HCT116 (cell line): ENCODE measurements around the gene OR51F1. TPM values are rescaled to one million over a fixed set of nuclear protein-coding genes. Genes with fewer than 3 reads are reported as not detected.

Experiments used
- ATAC-seq: fragments of 200-7000 bp; cut with Tn5 transposase; 2 replicates; pipeline ENCODE4 v1.9.1; 2020; ENCODE audit warnings: mild to moderate bottlenecking, moderate library complexity
- BruUV-seq: library from RNA; stranded (reverse); fragments of 400-500 nt; replicated peaks from 2 replicates; lab custom pipeline; 2021; lab: Mats Ljungman, UMichigan
- CTCF ChIA-PET: fragments of 300-600 bp; sonication (Branson Sonifier 250); formaldehyde crosslinking; loops from one replicate; lab custom pipeline; 2021; ENCODE audit warnings: antibody characterized with exemption; lab: Charles Lee
- POLR2A ChIA-PET: fragments of 300-600, 350-600 bp; sonication (Branson Sonifier 250); formaldehyde crosslinking; loops from one replicate; lab custom pipeline; 2021; ENCODE audit warnings: antibody characterized with exemption; lab: Charles Lee
- RAD21 ChIA-PET, 2 experiments: fragments of 300-600 bp; sonication (Branson Sonifier 250); formaldehyde crosslinking; loops; one replicate each; lab custom pipeline; 2023; ENCODE audit warnings: low total read pairs in 2 of 2; ENCODE audit not compliant: uncharacterized antibody in 2 of 2, unreplicated experiment in 2 of 2, low non-redundant PET in 1 of 2; lab: Charles Lee
- DNase-seq: peaks from one replicate; pipeline ENCODE4 v3.0.0-alpha.2; 2010; ENCODE audit warnings: low read depth, low spot score
- H2AFZ ChIP-seq: fragments of 200-600 bp; shearing (Covaris generic), sonication (generic); 2 replicates; pipeline ENCODE4 v1.6.1; 2017; ENCODE audit warnings: low read depth, mixed run types, mixed read lengths, antibody characterized with exemption, low read length; ENCODE audit not compliant: poor library complexity, severe bottlenecking
- H3K27ac ChIP-seq: 2 replicates; pipeline ENCODE4 v1.5.1; 2012; ENCODE audit warnings: low read depth, low read length
- H3K27me3 ChIP-seq: fragments of 200-600 bp; sonication (generic); 2 replicates; pipeline ENCODE4 v1.6.1; 2016; ENCODE audit warnings: mixed run types, low read length, mixed read lengths; ENCODE audit not compliant: insufficient read depth
- H3K36me3 ChIP-seq, 2 experiments: fragments of 200-500 bp in 1 of 2; fragments of 200-600 bp in 1 of 2; sonication (Bioruptor generic) in 1 of 2; sonication (generic) in 1 of 2; 2 replicates each; pipeline versions ENCODE4 v1.5.1 to v1.6.1; 2014 to 2016; ENCODE audit warnings: low read length in 2 of 2, inconsistent platforms in 1 of 2, mixed read lengths in 1 of 2, mixed run types in 1 of 2; ENCODE audit not compliant: insufficient read depth in 2 of 2, control insufficient read depth in 1 of 2
- H3K4me1 ChIP-seq, 2 experiments: fragments of 200-600 bp in 1 of 2; sonication (generic) in 1 of 2; 2 replicates each; pipeline versions ENCODE4 v1.5.1 to v1.6.1; 2012 to 2017; ENCODE audit warnings: low read length in 2 of 2, inconsistent platforms in 1 of 2, mild to moderate bottlenecking in 1 of 2, mixed read lengths in 1 of 2, mixed run types in 1 of 2, moderate library complexity in 1 of 2; ENCODE audit not compliant: insufficient read depth in 2 of 2, control insufficient read depth in 1 of 2
- H3K4me2 ChIP-seq: fragments of 200-600 bp; sonication (generic); 2 replicates; pipeline ENCODE4 v1.6.1; 2017; ENCODE audit warnings: mixed run types, low read length, mixed read lengths
- H3K4me3 ChIP-seq, 2 experiments: fragments of 200-600 bp in 1 of 2; sonication (generic) in 1 of 2; replicated peaks in 1 of 2; 2 replicates each; pipeline ENCODE4 v1.5.1; 2011 to 2016; ENCODE audit warnings: low read length in 2 of 2, control low read depth in 1 of 2, low read depth in 1 of 2, mild to moderate bottlenecking in 1 of 2, mixed read lengths in 1 of 2, mixed run types in 1 of 2
- H3K79me2 ChIP-seq: fragments of 200-600 bp; sonication (generic); 2 replicates; pipeline ENCODE4 v1.6.1; 2017; ENCODE audit warnings: mild to moderate bottlenecking, mixed run types, low read length, moderate library complexity, mixed read lengths; ENCODE audit not compliant: insufficient read depth
- H3K9ac ChIP-seq: fragments of 200-600 bp; sonication (generic); 2 replicates; pipeline ENCODE4 v1.6.1; 2016; ENCODE audit warnings: low read length, mixed read lengths
- H3K9me2 ChIP-seq: fragments of 200-600 bp; sonication (generic), shearing (Covaris generic); 2 replicates; pipeline ENCODE4 v1.6.1; 2017; ENCODE audit warnings: mixed run types, mild to moderate bottlenecking, moderate library complexity; ENCODE audit not compliant: insufficient read depth
- H3K9me3 ChIP-seq, 2 experiments: fragments of 200-500 bp in 1 of 2; fragments of 200-600 bp in 1 of 2; sonication (Bioruptor generic) in 1 of 2; sonication (generic) in 1 of 2; 2 replicates each; pipeline ENCODE4 v1.6.1; 2014 to 2017; ENCODE audit warnings: low read length in 2 of 2, mixed read lengths in 2 of 2, inconsistent platforms in 1 of 2, low read depth in 1 of 2, mild to moderate bottlenecking in 1 of 2, mixed run types in 1 of 2, moderate library complexity in 1 of 2; ENCODE audit not compliant: control insufficient read depth in 1 of 2, insufficient read depth in 1 of 2
- H4K20me1 ChIP-seq: fragments of 200-600 bp; sonication (generic), shearing (Covaris generic); 2 replicates; pipeline ENCODE4 v1.6.1; 2017; ENCODE audit warnings: mixed run types, mild to moderate bottlenecking, moderate library complexity; ENCODE audit not compliant: insufficient read depth
- CEBPB ChIP-seq: IDR thresholded peaks from 2 replicates; pipeline ENCODE4 v1.6.1; 2012; ENCODE audit warnings: low read depth
- EGR1 ChIP-seq: IDR thresholded peaks from 2 replicates; pipeline ENCODE4 v1.6.1; 2012; ENCODE audit warnings: low read depth
- ELF1 ChIP-seq: IDR thresholded peaks from 2 replicates; pipeline ENCODE4 v1.6.1; 2012; ENCODE audit warnings: low read depth, borderline replicate concordance
- EZH2phosphoT487 ChIP-seq: fragments of 200-600 bp; IDR thresholded peaks from 2 replicates; pipeline ENCODE4 v1.6.1; 2018; ENCODE audit warnings: antibody characterized with exemption, borderline replicate concordance
- POLR2A ChIP-seq: IDR thresholded peaks from 2 replicates; pipeline ENCODE4 v1.7.0; 2011; ENCODE audit warnings: borderline replicate concordance; ENCODE audit not compliant: insufficient read depth, insufficient read length; ENCODE audit errors: extremely low read depth
- SIN3A ChIP-seq: IDR thresholded peaks from 2 replicates; pipeline ENCODE4 v1.6.1; 2012; ENCODE audit warnings: low read depth
- SP1 ChIP-seq: IDR thresholded peaks from 2 replicates; pipeline ENCODE4 v1.6.1; 2012; ENCODE audit warnings: low read depth
- intact Hi-C: fragments of 100-400 bp; cut with micrococcal nuclease; formaldehyde crosslinking; loops from 2 replicates; pipeline ENCODE4 v1.10.0; 2022
- total RNA-seq: library from RNA; stranded (reverse); gene quantifications from one replicate; pipeline ENCODE4 v1.2.1, GENCODE V29; 2021; ENCODE audit not compliant: unreplicated experiment
- TF ChIP-seq, protein P1 (sequence below): IDR thresholded peaks from 2 replicates; pipeline ENCODE4 v1.6.1; 2012; ENCODE audit warnings: low read depth
- TF ChIP-seq, protein P2 (sequence below): IDR thresholded peaks from 2 replicates; pipeline ENCODE4 v1.6.1; 2012
- TF ChIP-seq, protein P3 (sequence below): IDR thresholded peaks from 2 replicates; pipeline ENCODE4 v1.6.1; 2011; ENCODE audit warnings: mild to moderate bottlenecking, low read length, moderate library complexity; ENCODE audit not compliant: insufficient replicate concordance; ENCODE audit errors: extremely low read depth

Gene OR51F1
- total RNA-seq, 1 experiment from 2014 or later: not detected

DNA sequence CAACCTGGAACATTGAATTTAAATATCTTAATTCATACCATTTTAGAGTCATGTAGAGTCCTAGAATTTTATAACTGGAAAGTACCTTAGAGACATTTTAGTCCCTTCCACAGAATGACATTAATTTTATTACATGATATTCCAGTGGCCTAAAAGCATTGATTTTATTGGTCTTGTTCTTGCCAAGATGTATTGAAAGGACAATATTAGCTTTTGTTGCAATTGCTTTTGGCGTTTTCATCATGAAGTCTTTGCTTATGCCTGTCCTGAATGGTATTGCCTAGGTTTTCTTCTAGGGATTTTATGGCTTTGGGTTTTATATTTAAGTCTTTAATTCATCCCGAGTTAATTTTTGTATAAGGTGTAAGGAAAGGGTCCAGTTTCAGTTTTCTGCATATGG is 29.0 kb downstream of the OR51F1 start:
- CTCF ChIA-PET: no interaction called here
- H3K36me3 ChIP-seq: no peaks in the 10 kb centered on the region

More for the DNA sequence above, 29.0 kb downstream of the OR51F1 start:
- Histone ChIP-seq H3K4me1 (no peaks in the 10 kb centered on the region), H3K9ac (no peak overlapping the region), H3K79me2 (no peaks in the 10 kb centered on the region), H4K20me1 (no peaks in the 10 kb centered on the region), H3K27me3 (peaks cover 24% of the 10 kb centered on the region), H3K4me3 (no peak overlapping the region), H3K9me3 (no peaks in the 10 kb centered on the region), H3K27ac (no peak overlapping the region), H3K9me2 (no peaks in the 10 kb centered on the region), H3K4me2 (no peak overlapping the region), H2AFZ (no peak overlapping the region)
- ChIA-PET POLR2A (no interaction called here), RAD21 (no interaction called here)
- TF ChIP-seq, protein P1, sequence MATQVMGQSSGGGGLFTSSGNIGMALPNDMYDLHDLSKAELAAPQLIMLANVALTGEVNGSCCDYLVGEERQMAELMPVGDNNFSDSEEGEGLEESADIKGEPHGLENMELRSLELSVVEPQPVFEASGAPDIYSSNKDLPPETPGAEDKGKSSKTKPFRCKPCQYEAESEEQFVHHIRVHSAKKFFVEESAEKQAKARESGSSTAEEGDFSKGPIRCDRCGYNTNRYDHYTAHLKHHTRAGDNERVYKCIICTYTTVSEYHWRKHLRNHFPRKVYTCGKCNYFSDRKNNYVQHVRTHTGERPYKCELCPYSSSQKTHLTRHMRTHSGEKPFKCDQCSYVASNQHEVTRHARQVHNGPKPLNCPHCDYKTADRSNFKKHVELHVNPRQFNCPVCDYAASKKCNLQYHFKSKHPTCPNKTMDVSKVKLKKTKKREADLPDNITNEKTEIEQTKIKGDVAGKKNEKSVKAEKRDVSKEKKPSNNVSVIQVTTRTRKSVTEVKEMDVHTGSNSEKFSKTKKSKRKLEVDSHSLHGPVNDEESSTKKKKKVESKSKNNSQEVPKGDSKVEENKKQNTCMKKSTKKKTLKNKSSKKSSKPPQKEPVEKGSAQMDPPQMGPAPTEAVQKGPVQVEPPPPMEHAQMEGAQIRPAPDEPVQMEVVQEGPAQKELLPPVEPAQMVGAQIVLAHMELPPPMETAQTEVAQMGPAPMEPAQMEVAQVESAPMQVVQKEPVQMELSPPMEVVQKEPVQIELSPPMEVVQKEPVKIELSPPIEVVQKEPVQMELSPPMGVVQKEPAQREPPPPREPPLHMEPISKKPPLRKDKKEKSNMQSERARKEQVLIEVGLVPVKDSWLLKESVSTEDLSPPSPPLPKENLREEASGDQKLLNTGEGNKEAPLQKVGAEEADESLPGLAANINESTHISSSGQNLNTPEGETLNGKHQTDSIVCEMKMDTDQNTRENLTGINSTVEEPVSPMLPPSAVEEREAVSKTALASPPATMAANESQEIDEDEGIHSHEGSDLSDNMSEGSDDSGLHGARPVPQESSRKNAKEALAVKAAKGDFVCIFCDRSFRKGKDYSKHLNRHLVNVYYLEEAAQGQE: no peak
- TF ChIP-seq SP1 (no peak), CEBPB (no peak), POLR2A (no peak), SIN3A (no peak), ELF1 (no peak), EZH2phosphoT487 (no peak), EGR1 (no peak)
- TF ChIP-seq, protein P2, sequence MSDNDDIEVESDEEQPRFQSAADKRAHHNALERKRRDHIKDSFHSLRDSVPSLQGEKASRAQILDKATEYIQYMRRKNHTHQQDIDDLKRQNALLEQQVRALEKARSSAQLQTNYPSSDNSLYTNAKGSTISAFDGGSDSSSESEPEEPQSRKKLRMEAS: no peak
- TF ChIP-seq, protein P3, sequence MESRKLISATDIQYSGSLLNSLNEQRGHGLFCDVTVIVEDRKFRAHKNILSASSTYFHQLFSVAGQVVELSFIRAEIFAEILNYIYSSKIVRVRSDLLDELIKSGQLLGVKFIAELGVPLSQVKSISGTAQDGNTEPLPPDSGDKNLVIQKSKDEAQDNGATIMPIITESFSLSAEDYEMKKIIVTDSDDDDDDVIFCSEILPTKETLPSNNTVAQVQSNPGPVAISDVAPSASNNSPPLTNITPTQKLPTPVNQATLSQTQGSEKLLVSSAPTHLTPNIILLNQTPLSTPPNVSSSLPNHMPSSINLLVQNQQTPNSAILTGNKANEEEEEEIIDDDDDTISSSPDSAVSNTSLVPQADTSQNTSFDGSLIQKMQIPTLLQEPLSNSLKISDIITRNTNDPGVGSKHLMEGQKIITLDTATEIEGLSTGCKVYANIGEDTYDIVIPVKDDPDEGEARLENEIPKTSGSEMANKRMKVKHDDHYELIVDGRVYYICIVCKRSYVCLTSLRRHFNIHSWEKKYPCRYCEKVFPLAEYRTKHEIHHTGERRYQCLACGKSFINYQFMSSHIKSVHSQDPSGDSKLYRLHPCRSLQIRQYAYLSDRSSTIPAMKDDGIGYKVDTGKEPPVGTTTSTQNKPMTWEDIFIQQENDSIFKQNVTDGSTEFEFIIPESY: no peak
- no TSS peak for BruUV-seq
- ATAC-seq: no peak
- no peak for DNase-seq
- intact Hi-C loops: no loop called here
